SJSA1 (cell line): ENCODE measurements around the gene SLC49A3. TPM values are rescaled to one million over a fixed set of nuclear protein-coding genes. Genes with fewer than 3 reads are reported as not detected.
"Not testable (repeated sequence)": the region's sequence is repeated elsewhere in the genome, so short reads cannot be mapped to it uniquely, and the experiment has no call there.

Source experiments
- DNase-seq, 2 experiments: peaks; one replicate each; pipeline ENCODE4 v3.0.0-alpha.2; 2015 to 2020; ENCODE audit warnings: low spot score in 2 of 2, low read depth in 1 of 2
- H3K27ac ChIP-seq: fragments of 250-450 bp; sonication (Bioruptor Pico); 2 replicates; pipeline ENCODE4 v1.5.1; 2020; ENCODE audit warnings: mild to moderate bottlenecking, moderate library complexity
- H3K27me3 ChIP-seq: fragments of 250-450 bp; sonication (Bioruptor Pico); replicated peaks from 2 replicates; pipeline ENCODE4 v1.5.1; 2020; ENCODE audit warnings: mild to moderate bottlenecking, moderate library complexity
- H3K36me3 ChIP-seq: fragments of 250-450 bp; sonication (Bioruptor Pico); 2 replicates; pipeline ENCODE4 v1.5.1; 2020; ENCODE audit warnings: mild to moderate bottlenecking
- H3K4me1 ChIP-seq: fragments of 250-450 bp; sonication (Bioruptor Pico); replicated peaks from 2 replicates; pipeline ENCODE4 v1.6.1; 2021; ENCODE audit warnings: mild to moderate bottlenecking
- H3K4me3 ChIP-seq: fragments of 250-450 bp; sonication (Bioruptor Pico); 2 replicates; pipeline ENCODE4 v1.5.1; 2020; ENCODE audit warnings: mild to moderate bottlenecking
- H3K9me3 ChIP-seq: fragments of 250-450 bp; sonication (Bioruptor Pico); replicated peaks from 2 replicates; pipeline ENCODE4 v1.5.1; 2020; ENCODE audit warnings: mild to moderate bottlenecking
- total RNA-seq: library from RNA; depleted of rRNA; stranded (reverse); fragments of >200 nt; shearing (Covaris generic); gene quantifications from 2 replicates; pipeline ENCODE4 v1.2.3, GENCODE V29; 2014

Gene SLC49A3
- total RNA-seq, 1 experiment from 2014 or later: not detected

DNA sequence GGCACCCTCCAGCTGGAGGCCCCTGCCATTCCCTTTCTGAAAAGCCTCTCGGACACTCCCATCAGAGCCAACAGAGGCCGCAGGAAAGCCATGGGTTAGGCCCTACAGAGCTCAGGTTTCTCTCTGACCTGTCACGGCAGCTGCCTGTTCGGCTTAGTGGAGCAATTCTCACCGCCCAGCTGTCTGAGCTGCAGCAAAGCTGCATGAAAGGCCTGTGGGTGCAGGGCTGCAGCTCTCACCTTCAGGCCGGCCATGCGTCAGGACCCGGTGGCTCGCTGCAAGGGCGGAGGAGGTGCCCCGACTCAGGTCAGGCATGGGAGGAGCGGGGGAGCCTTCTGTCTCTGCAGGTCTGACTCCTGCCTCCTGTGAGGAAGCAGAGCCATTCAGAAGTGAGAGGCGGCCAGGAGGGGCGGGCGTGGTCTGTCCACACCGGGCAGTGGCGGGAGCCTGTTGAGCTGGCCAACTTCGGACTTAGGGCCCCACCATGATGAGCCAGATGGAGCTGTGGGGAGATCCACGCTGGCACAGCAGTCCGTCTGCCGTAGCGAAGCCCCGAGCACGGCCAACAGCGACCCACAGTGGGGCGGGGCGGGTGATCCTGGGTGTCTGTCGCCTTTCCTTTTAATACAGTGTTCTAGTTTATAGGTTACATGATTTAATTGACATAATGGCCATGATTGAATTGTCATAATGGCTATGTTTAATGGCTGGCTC, 40.2 kb downstream of the SLC49A3 start:
- Histone ChIP-seq H3K27ac (no peak overlapping the region), H3K27me3 (no peaks in the 10 kb centered on the region), H3K9me3 (no peaks in the 10 kb centered on the region), H3K4me3 (no peak overlapping the region), H3K36me3 (no peaks in the 10 kb centered on the region), H3K4me1 (no peaks in the 10 kb centered on the region)
- no peak for DNase-seq

DNA sequence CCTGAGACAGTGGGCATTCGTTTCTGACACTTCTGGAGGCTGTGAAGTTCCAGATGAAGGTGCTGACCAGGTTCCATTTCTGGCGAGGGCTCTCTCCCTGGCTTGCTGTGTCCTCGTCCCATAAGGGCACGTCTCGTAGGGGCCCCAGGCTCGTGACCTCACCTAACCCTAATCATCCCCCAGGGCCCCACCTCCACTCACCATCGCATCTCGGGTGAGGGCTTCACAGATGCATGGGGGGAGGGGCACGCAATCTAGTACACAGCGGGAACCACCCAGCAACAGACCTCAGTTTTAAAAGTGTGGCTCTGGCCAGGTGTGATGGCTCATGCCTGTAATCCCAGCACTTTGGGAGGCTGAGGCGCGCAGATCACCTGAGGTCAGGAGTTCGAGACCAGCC, 41.5 kb downstream of the SLC49A3 start:
- no peaks in the 10 kb centered on the region for H3K27me3 ChIP-seq
- no peaks in the 10 kb centered on the region for H3K4me1 ChIP-seq
- no peak overlapping the region for H3K4me3 ChIP-seq
- H3K27ac ChIP-seq: no peak overlapping the region
- DNase-seq: no peak
- H3K9me3 ChIP-seq: no peaks in the 10 kb centered on the region
- H3K36me3 ChIP-seq: no peaks in the 10 kb centered on the region

DNA sequence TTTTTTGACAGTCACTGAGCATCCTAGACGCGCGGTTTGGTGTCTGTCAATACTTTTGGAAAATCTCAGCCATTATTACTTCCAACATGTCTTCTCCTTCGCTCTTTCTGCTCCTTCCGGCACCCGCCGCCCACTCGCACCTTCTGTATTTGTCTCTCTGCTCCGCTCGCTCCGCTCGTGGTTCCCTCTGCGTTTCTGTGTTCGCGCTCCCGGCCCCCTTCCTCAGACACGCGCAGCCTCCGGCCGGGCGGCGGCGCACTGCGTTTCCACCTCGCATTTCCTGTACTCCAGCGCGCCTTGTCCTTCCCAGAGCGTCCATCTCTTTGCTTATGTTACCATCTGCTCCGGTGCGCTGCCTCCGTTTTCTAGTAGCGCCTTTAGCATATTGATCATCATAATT, 42.5 kb downstream of the SLC49A3 start:
- H3K4me1 ChIP-seq: no peaks in the 10 kb centered on the region
- no peaks in the 10 kb centered on the region for H3K36me3 ChIP-seq
- H3K27me3 ChIP-seq: no peaks in the 10 kb centered on the region
- no peaks in the 10 kb centered on the region for H3K9me3 ChIP-seq
- DNase-seq: no peak
- H3K27ac ChIP-seq: no peak overlapping the region
- no peak overlapping the region for H3K4me3 ChIP-seq

DNA sequence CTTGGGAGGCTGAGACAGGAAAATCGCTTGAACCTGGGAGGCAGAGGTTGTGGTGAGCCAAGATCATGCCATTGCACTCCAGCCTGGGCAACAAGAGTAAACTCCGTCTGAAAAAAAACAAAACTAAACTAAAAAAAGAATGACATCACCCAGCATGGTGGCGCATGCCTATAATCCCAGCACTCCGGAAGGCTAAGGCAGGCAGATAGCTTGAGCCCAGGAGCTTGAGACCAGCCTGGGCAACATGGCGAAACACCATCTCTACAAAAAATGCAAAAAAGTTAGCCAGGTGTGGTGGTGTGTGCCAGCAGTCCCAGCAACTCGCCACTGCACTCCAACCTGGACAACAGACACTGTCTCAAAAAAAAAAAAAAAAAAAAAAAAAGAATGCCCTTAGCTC, 46.6 kb downstream of the SLC49A3 start:
- not testable (repeated sequence) for H3K27ac ChIP-seq, H3K4me1 ChIP-seq, DNase-seq, H3K4me3 ChIP-seq, H3K27me3 ChIP-seq, H3K36me3 ChIP-seq, H3K9me3 ChIP-seq

DNA sequence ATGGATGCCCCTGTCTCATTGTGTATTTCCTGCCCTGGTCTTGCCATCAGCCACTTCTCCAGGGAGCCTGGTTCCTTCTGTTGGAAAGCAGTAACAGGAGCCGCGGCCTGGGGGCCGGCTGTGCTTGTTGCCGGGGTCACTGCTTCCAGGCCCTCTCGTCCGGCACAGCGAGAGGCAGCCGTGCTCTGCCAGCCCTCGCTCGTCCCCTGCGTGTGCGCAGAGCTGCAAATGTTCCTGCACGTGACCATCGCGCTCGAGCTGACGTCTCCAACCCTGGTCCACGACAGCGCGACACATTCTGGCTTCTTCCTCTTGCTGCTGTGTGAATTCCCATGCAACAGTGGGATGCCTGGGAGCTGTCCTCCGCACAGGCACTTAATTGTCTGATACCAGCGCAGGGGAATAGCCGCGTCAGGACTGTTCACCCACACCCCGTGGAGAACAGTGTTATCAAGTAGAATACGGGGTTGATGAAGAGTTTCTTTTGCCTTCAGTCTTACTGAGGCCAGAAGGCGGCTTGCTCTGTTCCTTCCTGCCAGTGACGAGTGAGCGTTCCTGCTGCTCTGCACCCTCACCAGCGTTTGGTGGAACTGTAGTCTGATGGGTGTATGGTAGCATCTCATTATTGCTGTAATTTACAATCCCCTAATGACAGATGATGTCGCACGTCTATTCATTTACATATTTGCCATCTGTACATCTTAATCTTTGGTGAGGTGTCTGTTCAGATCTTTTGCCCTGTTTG, 51.2 kb downstream of the SLC49A3 start:
- no peak overlapping the region for H3K4me3 ChIP-seq
- no peaks in the 10 kb centered on the region for H3K36me3 ChIP-seq
- H3K27me3 ChIP-seq: no peaks in the 10 kb centered on the region
- no peak overlapping the region for H3K27ac ChIP-seq
- no peaks in the 10 kb centered on the region for H3K4me1 ChIP-seq
- H3K9me3 ChIP-seq: no peaks in the 10 kb centered on the region
- no peak for DNase-seq

DNA sequence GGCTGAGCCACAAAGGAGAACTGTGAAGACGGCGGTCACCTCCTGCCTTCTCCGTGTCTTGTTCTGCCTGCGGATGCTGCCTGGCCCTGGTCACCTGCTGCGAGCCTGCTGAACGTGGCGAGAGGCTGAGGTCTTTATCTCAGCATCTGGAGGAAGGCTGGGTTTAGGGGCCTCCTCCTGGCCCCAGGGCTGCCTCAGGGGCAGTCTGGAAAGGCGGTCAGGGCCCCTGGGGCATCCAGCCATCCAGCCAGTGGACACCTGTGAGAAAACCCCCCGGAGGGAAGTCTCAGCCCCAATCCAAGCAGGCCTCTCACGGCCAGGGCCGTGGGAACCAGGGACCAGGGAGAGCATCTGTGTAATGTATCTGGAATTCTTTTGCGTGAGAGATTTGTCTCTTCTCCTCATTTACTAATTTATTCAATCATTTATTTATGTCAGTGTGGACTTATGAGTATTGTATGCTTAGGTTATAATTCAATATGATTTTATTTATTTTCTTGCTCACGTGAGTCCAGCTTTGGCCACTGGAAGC, 52.3 kb downstream of the SLC49A3 start:
- Histone ChIP-seq H3K4me3 (no peak overlapping the region), H3K9me3 (no peaks in the 10 kb centered on the region), H3K4me1 (no peaks in the 10 kb centered on the region), H3K27me3 (no peaks in the 10 kb centered on the region), H3K36me3 (no peaks in the 10 kb centered on the region), H3K27ac (no peak overlapping the region)
- DNase-seq: no peak

DNA sequence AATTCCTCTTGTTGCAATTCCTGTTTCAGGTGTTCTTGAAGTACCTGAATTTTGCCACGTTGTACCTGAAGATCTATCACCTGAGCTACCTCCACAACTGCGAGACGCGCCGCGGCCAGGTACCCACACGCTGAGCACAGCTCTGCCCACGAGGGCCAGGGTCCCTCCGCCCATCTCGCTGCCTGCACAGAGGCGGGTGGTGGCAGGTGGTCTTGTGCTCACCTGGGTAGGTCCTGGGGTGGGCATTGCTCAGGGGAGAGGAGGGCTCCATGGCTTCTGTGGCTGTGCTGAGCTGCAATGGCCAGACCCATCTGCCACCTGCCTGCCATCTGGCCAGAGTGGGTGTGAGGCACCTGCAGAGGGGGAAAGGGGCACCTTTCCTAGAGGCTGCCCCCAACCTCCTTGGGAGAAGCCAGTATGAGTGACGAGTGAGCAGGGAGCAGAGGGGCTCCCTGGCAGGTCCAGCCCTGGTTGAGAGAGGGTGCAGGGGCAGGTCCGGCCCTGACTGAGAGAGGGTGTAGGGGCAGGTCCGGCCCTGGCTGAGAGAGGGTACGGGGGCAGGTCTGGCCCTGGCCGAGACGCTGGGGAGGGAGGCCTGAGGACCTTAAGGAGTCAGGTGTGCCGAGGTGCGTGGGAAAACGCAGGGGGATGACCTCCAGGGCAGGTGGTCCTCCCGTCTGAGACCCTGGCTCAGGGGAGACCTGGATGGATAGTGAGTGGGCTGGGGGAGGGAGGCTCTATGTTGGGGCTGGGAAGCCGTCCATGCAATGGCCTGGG, 52.9 kb downstream of the SLC49A3 start:
- H3K4me3 ChIP-seq: no peak overlapping the region
- no peaks in the 10 kb centered on the region for H3K27me3 ChIP-seq
- no peak for DNase-seq
- H3K4me1 ChIP-seq: no peaks in the 10 kb centered on the region
- H3K9me3 ChIP-seq: no peaks in the 10 kb centered on the region
- H3K27ac ChIP-seq: no peak overlapping the region
- no peaks in the 10 kb centered on the region for H3K36me3 ChIP-seq

DNA sequence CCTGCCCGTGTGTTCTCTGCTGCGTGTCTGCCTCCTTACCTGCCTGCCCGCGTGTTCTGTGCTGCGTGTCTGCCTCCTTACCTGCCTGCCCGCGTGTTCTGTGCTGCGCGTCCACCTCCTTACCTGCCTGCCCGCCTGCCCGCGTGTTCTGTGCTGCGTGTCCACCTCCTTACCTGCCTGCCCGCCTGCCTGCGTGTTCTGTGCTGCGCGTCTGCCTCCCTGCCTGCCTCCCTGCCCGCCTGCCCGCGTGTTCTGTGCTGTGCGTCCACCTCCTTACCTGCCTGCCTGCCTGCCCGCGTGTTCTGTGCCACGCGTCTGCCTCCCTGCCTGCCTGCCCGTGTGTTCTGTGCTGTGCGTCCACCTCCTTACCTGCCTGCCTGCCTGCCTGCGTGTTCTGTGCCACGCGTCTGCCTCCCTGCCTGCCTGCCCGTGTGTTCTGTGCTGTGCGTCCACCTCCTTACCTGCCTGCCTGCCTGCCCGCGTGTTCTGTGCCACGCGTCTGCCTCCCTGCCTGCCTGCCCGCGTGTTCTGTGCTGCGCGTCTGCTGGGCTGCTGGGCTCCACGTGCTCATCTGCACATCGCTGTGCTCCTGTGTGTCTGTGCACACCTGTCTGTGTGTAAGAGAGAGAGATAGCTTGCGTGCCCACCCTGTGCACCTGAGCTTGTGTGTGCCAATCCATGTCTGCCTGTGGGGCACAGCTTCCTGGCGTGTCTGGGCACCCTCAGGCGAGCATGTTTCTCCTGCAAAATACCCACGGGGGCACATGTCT, 53.7 kb downstream of the SLC49A3 start:
- H3K9me3 ChIP-seq, H3K36me3 ChIP-seq, H3K27me3 ChIP-seq, H3K4me3 ChIP-seq, DNase-seq, H3K27ac ChIP-seq, H3K4me1 ChIP-seq: not testable (repeated sequence)

DNA sequence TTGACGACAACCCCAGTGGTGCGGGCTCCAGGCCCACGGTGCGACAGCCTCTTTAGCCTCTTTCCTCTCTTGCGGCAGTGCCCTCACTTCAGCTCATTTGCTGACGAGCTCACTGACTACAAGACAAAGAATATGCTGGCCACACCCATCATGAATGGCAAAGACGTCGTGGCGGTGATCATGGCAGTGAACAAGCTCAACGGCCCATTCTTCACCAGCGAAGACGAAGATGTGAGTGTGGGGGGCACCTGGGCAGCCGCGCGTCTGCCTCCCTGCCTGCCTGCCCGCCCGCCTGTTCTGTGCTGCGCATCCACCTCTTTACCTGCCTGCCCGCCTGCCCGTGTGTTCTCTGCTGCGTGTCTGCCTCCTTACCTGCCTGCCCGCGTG, 54.4 kb downstream of the SLC49A3 start:
- no peaks in the 10 kb centered on the region for H3K36me3 ChIP-seq
- H3K27ac ChIP-seq: no peak overlapping the region
- H3K9me3 ChIP-seq: no peaks in the 10 kb centered on the region

DNA sequence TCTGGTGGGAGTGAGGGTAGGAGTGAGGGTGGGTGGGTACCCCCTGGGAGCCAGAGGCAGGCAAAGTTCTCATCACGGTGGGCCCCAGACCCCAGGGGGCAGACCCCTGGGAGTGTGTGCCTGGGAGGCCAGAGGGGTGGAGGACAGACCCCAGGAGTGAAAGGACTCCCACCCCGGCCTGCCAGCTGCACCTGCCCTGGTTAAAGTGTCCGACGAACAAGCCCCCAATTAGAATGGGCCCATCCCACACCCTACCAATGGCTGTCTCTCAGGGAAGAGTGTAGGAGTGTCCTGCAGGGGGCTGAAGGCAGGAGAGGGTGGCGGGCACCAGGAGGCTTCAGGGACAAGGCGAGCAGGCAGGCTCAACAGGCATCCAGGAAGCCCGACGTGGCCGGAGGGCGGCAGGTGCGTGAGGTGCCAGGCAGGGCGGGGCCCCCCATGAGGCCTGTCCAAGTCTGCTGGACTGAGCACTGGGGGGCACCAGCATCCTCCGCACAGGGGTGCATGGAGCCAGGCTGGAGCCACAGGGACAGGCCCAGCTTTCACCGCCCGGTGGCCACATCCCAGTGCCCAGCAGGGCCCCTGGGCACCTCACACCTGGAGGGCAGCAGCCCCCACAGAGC, 54.9 kb downstream of the SLC49A3 start:
- Histone ChIP-seq H3K27me3 (no peaks in the 10 kb centered on the region), H3K27ac (no peak overlapping the region), H3K36me3 (no peaks in the 10 kb centered on the region), H3K4me1 (no peaks in the 10 kb centered on the region), H3K4me3 (no peak overlapping the region), H3K9me3 (no peaks in the 10 kb centered on the region)
- DNase-seq: no peak

More for the DNA sequence above, 54.4 kb downstream of the SLC49A3 start:
- no peak overlapping the region for H3K4me3 ChIP-seq
- no peaks in the 10 kb centered on the region for H3K4me1 ChIP-seq
- no peaks in the 10 kb centered on the region for H3K27me3 ChIP-seq
- no peak for DNase-seq

DNA sequence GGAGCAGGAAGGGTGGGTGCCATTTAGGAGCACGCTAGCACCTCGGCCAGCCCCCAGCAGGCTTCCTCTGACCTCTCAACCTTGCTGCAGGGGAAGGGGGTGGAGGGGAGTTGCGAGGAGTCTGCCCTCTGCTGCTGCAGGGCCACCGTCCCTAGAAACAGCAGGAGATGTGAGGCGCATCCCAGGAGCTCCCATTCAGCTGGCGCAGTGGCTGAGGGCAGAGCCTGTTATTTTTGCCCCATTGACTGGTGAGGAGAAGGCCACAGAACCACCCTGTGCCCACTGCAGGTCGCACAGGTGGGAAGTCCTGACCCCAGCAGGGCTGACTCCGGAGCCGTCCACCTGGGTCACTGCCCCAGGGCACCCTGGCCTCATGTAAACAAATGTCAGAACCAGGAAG, 55.5 kb downstream of the SLC49A3 start:
- DNase-seq: no peak
- no peaks in the 10 kb centered on the region for H3K4me1 ChIP-seq
- no peaks in the 10 kb centered on the region for H3K36me3 ChIP-seq
- no peak overlapping the region for H3K4me3 ChIP-seq
- no peaks in the 10 kb centered on the region for H3K27me3 ChIP-seq
- no peak overlapping the region for H3K27ac ChIP-seq
- H3K9me3 ChIP-seq: no peaks in the 10 kb centered on the region

DNA sequence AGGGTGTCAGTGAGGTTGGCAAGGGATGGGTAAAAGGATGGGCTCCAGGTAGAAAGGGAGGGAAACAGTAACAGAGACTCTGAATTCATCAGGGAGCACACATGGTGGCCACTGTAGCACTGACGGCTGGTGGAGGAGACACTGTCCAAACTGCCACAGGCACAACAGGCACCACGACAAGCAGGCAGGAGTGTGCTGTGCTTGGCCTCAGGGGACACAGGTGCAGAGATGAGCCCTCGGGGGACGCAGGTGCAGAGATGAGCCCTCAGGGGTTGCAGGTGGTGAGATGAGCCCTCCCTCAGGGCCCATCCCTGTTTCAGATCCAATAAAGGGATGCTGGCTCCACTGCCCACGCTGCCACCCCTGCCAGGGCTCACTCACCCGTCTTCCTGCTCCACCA, 56.0 kb downstream of the SLC49A3 start:
- DNase-seq: no peak
- Histone ChIP-seq H3K9me3 (no peaks in the 10 kb centered on the region), H3K27ac (no peak overlapping the region), H3K27me3 (no peaks in the 10 kb centered on the region), H3K4me1 (no peaks in the 10 kb centered on the region), H3K36me3 (no peaks in the 10 kb centered on the region), H3K4me3 (no peak overlapping the region)

DNA sequence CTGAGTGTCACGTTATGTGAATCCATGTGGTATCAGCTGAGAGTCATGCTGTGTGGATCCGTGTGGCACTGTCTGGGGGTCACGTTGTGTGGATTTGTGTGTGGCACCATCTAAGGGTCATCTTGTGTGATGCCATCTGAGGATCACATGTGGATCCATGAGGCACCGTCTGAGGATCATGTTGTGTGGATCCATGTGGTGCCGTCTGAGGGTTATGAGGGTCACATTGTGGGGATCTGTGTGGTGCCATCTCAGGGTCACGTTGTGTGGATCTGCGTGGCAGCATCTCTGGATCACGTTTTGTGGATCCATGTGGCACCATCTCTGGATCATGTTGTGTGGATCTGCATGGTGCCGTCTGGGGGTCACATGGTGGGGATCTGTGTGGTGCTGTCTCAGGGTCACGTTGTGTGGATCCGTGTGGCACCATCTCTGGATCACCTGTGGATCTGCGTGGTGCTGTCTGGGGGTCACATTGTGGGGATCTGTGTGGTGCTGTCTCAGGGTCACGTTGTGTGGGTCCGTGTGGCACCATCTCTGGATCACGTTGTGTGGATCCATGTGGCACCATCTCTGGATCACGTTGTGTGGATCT, 56.7 kb downstream of the SLC49A3 start:
- Histone ChIP-seq H3K9me3 (no peaks in the 10 kb centered on the region), H3K27ac (no peak overlapping the region), H3K4me3 (no peak overlapping the region), H3K4me1 (no peaks in the 10 kb centered on the region), H3K36me3 (no peaks in the 10 kb centered on the region), H3K27me3 (no peaks in the 10 kb centered on the region)
- no peak for DNase-seq
